Natural killer cell (primary cell): ENCODE results near the gene LTB. TPM values are rescaled to one million over a fixed set of nuclear protein-coding genes. Genes with fewer than 3 reads are reported as not detected.

Source experiments
- ATAC-seq, 3 donors: fragments of 150-1000 bp in 2 of 3; fragments of 200-7000 bp in 1 of 3; cut with Tn5 transposase; 1 replicate in 1 of 3; 2 replicates in 2 of 3; pipeline ENCODE4 v1.10.0; 2021; ENCODE audit warnings: mild to moderate bottlenecking in 2 of 3, moderate library complexity in 2 of 3
- DNase-seq, 2 donors: peaks; one replicate each; pipeline versions ENCODE4 v3.0.0 to v3.0.0-alpha.2; 2013 to 2021; ENCODE audit warnings: mixed read lengths in 1 of 2
- H3K27ac ChIP-seq: one replicate; pipeline ENCODE4 v1.5.1; 2013; ENCODE audit warnings: mild to moderate bottlenecking, low read length
- H3K27me3 ChIP-seq: one replicate; pipeline ENCODE4 v1.6.1; 2013; ENCODE audit warnings: low read length; ENCODE audit not compliant: control insufficient read depth, insufficient read depth
- H3K36me3 ChIP-seq: one replicate; pipeline ENCODE4 v1.6.1; 2013; ENCODE audit warnings: low read length; ENCODE audit not compliant: control insufficient read depth, insufficient read depth
- H3K4me1 ChIP-seq: one replicate; pipeline ENCODE4 v1.6.1; 2013; ENCODE audit warnings: low read length; ENCODE audit not compliant: control insufficient read depth, insufficient read depth
- H3K4me3 ChIP-seq: one replicate; pipeline ENCODE4 v1.5.1; 2013; ENCODE audit warnings: low read length
- H3K9me3 ChIP-seq: one replicate; pipeline ENCODE4 v1.6.1; 2013; ENCODE audit warnings: low read length; ENCODE audit not compliant: control insufficient read depth, insufficient read depth
- H3K27ac Mint-ChIP-seq, 2 donors: one replicate each; pipeline ENCODE4 v1.8.0; 2022; ENCODE audit warnings: mild to moderate bottlenecking in 2 of 2, mixed read lengths in 2 of 2, moderate library complexity in 1 of 2
- H3K27me3 Mint-ChIP-seq, 2 donors: one replicate each; pipeline ENCODE4 v1.8.0; 2022; ENCODE audit warnings: low read depth in 2 of 2, mixed read lengths in 2 of 2
- H3K36me3 Mint-ChIP-seq: one replicate; pipeline ENCODE4 v1.8.0; 2022; ENCODE audit warnings: mixed read lengths
- H3K4me1 Mint-ChIP-seq, 2 donors: one replicate each; pipeline ENCODE4 v1.8.0; 2022; ENCODE audit warnings: mixed read lengths in 2 of 2
- H3K4me3 Mint-ChIP-seq: one replicate; pipeline ENCODE4 v1.8.0; 2022; ENCODE audit warnings: mild to moderate bottlenecking, moderate library complexity, mixed read lengths
- H3K9me3 Mint-ChIP-seq, 2 donors: one replicate each; pipeline ENCODE4 v1.8.0; 2022; ENCODE audit warnings: mixed read lengths in 2 of 2
- CTCF ChIP-seq: fragments of 200-600 bp; IDR thresholded peaks from one replicate; pipeline ENCODE4 v1.8.0; 2022; ENCODE audit warnings: antibody characterized with exemption
- WGBS: methylation state at CpG from one replicate; pipeline ENCODE4 v1.1.7; 2013; ENCODE audit warnings: missing lambda C conversion rate; ENCODE audit not compliant: insufficient coverage; 5-methylcytosine and 5-hydroxymethylcytosine counted together
- intact Hi-C: fragments of 100-400 bp; cut with micrococcal nuclease; formaldehyde crosslinking; loops from one replicate; pipeline ENCODE4 v1.14.2; 2022
- total RNA-seq, 4 donors: library from RNA; stranded (reverse); fragments of 120-200 nt in 1 of 4; gene quantifications; one replicate each; pipeline versions ENCODE4 v1.2.3 to v1.2.4, GENCODE V29; 2013 to 2022

Gene LTB
- total RNA-seq, 3 donors from 2014 or later (not counting 1 experiment from before 2014, with no cell fraction given), result 17.7 to 42.1 (median 32.6) TPM

GRCh38 chr6:31538805-31539400 is 43.3 kb downstream of the LTB start:
- no peaks in the 10 kb centered on the region for H3K9me3 Mint-ChIP-seq
- Histone ChIP-seq H3K9me3 (no peaks in the 10 kb centered on the region), H3K27ac (no peak overlapping the region), H3K27me3 (no peaks in the 10 kb centered on the region), H3K36me3 (peaks cover 59% of the 10 kb centered on the region), H3K4me1 (peaks cover 28% of the 10 kb centered on the region), H3K4me3 (no peak overlapping the region)
- TF ChIP-seq CTCF, result no peak
- WGBS, result 59% methylated on average over 6 of the region's 6 CpGs
- H3K36me3 Mint-ChIP-seq, result peaks cover 33% of the 10 kb centered on the region
- peak in 1 of 2 donors; percentile 27 for DNase-seq
- ATAC-seq, result no peak
- H3K27ac Mint-ChIP-seq, result peak overlapping the region; percentile 94 to 96
- H3K4me3 Mint-ChIP-seq, result peak overlapping the region; percentile 99
- intact Hi-C loops, result no loop called here
- H3K27me3 Mint-ChIP-seq, result no peaks in the 10 kb centered on the region
- H3K4me1 Mint-ChIP-seq, result peaks cover 55 to 62% of the 10 kb centered on the region in 2 donors

- Histone ChIP-seq H3K4me3 (no peak overlapping the region), H3K36me3 (peaks cover 88% of the 10 kb centered on the region), H3K27ac (no peak overlapping the region), H3K4me1 (peaks cover 21% of the 10 kb centered on the region), H3K27me3 (no peaks in the 10 kb centered on the region), H3K9me3 (no peaks in the 10 kb centered on the region)
- no peaks in the 10 kb centered on the region for H3K9me3 Mint-ChIP-seq
- peaks cover 46 to 54% of the 10 kb centered on the region in 2 donors for H3K4me1 Mint-ChIP-seq
- H3K36me3 Mint-ChIP-seq, result peaks cover 30% of the 10 kb centered on the region
- H3K27ac Mint-ChIP-seq, result peak overlapping the region in 1 of 2 donors; percentile 58
- ATAC-seq (no peak), DNase-seq (no peak)
- intact Hi-C loops, result no loop called here
- no peak overlapping the region for H3K4me3 Mint-ChIP-seq
- no CpG with 5 or more reads among the region's 2 CpGs for WGBS
- no peak for TF ChIP-seq CTCF
- no peaks in the 10 kb centered on the region for H3K27me3 Mint-ChIP-seq
Measured at GRCh38 chr6:31535538-31536324, 46.5 kb downstream of the LTB start.

GRCh38 chr6:31534521-31535040 is 47.6 kb downstream of the LTB start:
- H3K27ac Mint-ChIP-seq, result no peak overlapping the region
- no peak for TF ChIP-seq CTCF
- Histone ChIP-seq H3K27me3 (no peaks in the 10 kb centered on the region), H3K36me3 (peaks cover 91% of the 10 kb centered on the region), H3K9me3 (no peaks in the 10 kb centered on the region), H3K4me3 (no peak overlapping the region), H3K27ac (no peak overlapping the region), H3K4me1 (peaks cover 10% of the 10 kb centered on the region)
- no peak overlapping the region for H3K4me3 Mint-ChIP-seq
- intact Hi-C loops, result no loop called here
- ATAC-seq, result no peak
- H3K27me3 Mint-ChIP-seq, result no peaks in the 10 kb centered on the region
- WGBS, result 94% methylated on average over 24 of the region's 24 CpGs
- DNase-seq, result no peak
- no peaks in the 10 kb centered on the region for H3K9me3 Mint-ChIP-seq
- H3K36me3 Mint-ChIP-seq, result peaks cover 27% of the 10 kb centered on the region
- H3K4me1 Mint-ChIP-seq, result peaks cover 38 to 50% of the 10 kb centered on the region in 2 donors
